ENCODE data around the gene MINDY3.

- TF ChIP-seq, protein P1, sequence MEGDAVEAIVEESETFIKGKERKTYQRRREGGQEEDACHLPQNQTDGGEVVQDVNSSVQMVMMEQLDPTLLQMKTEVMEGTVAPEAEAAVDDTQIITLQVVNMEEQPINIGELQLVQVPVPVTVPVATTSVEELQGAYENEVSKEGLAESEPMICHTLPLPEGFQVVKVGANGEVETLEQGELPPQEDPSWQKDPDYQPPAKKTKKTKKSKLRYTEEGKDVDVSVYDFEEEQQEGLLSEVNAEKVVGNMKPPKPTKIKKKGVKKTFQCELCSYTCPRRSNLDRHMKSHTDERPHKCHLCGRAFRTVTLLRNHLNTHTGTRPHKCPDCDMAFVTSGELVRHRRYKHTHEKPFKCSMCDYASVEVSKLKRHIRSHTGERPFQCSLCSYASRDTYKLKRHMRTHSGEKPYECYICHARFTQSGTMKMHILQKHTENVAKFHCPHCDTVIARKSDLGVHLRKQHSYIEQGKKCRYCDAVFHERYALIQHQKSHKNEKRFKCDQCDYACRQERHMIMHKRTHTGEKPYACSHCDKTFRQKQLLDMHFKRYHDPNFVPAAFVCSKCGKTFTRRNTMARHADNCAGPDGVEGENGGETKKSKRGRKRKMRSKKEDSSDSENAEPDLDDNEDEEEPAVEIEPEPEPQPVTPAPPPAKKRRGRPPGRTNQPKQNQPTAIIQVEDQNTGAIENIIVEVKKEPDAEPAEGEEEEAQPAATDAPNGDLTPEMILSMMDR (IDR thresholded peaks at IDR 0.05; ENCODE audit: borderline replicate concordance, extremely low read depth, low read length, poor library complexity, severe bottlenecking) = no peak
- TF ChIP-seq EZH2 (IDR thresholded peaks at IDR 0.05; ENCODE audit: borderline replicate concordance, low read depth, low read length, severe bottlenecking) = no peak
Observed at GRCh38 chr10:15775513-15775912, 84.8 kb downstream of the MINDY3 start.
